Activated CD8-positive, alpha-beta memory T cell treated with anti-CD3 and anti-CD28 coated beads, Interleukin-2, amount 50 U/mL, for 24 hours (primary cell): ENCODE measurements around the gene C12orf43.
"Not testable (repeated sequence)": the region's sequence is repeated elsewhere in the genome, so short reads cannot be mapped to it uniquely, and the experiment has no call there.

Experiments
- DNase-seq: peaks from one replicate; pipeline ENCODE4 v3.0.0-alpha.2; 2020; ENCODE audit errors: extremely low read depth

The C12orf43 gene, protein sequence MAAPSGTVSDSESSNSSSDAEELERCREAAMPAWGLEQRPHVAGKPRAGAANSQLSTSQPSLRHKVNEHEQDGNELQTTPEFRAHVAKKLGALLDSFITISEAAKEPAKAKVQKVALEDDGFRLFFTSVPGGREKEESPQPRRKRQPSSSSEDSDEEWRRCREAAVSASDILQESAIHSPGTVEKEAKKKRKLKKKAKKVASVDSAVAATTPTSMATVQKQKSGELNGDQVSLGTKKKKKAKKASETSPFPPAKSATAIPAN

DNA sequence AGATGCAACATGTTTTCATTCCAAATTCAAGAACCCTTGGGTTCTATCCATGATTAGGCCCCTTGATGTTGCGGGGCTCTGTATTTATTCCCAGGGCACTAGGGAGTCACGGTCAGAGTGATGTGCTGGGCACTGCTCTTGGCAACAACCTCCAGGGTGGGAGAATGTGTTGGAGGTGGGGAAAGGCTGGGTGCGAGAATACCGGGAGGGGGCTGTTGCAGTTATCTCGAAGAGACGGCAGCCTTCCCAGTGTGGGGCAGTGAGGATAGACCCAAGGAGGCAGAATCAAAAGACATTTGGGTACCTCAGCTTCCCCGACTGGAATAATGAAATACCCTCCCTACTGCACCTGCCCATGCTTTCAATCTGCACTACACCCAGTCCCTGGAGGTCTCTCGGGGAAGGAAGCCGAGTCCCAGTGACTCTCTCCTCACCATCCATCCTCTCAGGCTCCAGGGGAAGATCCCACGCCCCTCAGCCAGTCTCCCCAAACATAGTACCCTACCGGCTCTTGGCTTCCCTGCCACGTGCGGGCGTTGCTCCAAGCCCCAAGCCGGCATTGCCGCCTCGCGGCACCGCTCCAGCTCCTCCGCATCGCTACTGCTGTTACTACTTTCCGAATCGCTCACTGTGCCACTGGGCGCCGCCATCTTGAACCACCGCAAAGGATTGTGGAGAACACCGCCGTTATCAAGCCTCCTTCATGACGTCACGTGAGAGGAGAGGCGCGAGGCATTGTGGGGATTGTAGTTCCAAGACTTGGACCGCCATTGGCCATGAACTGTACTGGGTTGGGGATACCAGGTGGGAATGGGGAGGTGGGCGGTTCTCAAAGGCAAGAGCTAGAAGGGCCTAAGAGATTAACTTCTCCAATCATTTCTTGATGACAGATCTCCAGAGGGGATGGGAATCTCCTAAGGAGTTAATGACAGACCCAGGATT lies at the start of gene C12orf43:
Gene C12orf43, minus strand, starts transcription at position 663 of the 942 bp plus-strand sequence. Its CDS starts 13 bp downstream, at position 650.
- DNase-seq = peak; percentile 83

DNA sequence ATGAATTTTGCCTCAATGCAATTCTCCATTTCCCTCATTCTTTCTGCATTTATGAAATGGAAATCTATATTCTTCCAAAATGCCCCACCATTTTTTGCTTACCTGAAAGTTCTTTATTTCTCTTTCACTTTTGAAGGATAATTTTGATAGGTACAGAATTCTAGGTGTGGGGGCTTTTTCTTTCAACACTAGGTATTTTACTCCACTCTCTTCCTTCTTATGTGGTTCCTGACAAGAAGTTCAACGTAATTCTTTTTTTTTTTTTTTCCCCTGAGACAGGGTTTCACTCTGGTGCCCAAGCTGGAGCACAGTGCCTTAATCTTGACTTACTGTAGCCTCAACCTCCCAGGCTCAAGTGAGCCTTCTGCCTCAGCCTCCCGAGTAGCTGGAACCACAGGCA lies 49.1 kb upstream of the C12orf43 start:
- no peak for DNase-seq

DNA sequence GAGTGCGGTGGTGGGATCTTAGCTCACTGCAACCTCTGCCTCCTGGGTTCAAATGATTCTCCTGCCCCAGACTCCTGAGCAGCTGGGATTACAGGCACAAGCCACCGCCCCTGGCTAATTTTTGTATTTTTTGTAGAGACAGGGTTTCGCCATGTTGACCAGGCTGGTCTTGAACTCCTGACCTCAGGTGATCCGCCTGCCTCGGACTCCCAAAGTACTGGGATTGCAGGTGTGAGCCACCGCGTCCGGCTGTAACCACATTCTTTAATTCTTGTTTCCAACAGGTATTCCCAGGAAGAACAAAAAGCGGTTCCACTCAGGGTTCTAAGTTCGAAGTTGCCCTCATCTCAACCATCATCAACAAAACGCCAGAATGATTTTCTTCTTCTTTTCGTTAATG lies 48.3 kb upstream of the C12orf43 start:
- not testable (repeated sequence) for DNase-seq

DNA sequence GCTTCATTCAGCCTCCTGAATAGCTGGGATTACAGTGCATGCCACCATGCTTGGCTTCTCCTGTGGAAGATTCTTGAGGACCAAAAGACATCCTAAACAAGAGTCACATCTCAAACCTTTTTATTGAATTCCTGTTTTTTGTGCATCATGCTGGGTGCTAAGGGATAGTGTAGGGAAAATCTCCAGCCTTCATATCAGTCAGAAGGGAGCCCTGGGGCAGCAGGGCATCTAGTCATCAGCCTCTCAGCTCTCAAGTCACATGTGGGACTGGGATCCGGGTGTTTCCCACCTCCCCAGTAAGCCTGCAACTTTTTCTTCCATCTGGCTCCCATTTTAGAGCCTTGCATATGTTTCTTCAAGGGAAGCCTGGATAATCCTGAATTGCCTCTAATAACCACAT lies 47.8 kb upstream of the C12orf43 start:
- DNase-seq = no peak

DNA sequence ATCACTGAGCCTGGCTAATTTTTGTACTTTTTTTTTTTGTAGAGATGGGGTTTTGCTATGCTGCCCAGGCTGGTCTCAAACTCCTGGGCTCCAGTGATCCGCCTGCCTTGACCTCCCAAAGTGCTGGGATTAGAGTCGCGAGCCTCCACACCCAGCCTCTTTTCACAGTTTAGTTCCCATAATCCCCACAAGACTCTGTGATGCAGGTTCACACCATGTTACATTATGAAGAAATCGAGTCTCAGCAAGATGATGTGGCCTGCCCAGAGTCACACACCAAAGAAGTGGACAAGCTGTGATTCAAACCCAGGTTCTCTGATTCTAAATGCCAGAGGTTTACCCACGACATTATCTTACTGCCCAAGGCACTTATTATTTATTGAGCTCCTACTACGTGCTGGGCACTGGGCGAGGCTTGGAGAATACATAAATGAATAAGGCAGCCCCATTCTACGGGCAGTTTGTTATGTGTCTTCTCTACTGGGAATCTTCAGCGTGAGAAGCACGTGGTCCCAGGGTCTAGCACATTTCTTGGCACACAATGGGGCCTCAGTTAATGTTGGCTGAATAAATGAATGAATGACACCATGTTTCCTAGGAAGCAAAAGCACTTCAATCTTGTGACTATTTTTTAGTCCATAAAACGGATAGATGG lies 46.2 kb upstream of the C12orf43 start:
- no peak for DNase-seq

DNA sequence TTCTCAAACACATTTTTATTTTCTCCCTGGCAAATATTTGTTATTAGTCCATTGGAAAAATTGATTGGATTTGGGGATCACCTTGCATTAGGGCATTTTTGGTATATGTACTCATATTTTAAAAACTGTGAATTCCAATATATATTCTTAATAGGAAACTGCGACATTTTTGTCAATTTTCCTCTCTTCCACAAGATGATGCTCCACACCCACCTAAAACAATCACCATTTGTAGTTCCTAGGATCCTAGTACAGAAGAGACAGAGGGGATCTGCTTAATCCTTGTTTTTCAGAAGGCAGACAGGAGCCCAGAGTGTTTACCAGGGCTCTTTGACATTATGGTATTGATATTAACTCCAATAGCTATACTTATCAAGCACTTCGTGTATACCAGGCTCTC lies 45.5 kb upstream of the C12orf43 start:
- no peak for DNase-seq

DNA sequence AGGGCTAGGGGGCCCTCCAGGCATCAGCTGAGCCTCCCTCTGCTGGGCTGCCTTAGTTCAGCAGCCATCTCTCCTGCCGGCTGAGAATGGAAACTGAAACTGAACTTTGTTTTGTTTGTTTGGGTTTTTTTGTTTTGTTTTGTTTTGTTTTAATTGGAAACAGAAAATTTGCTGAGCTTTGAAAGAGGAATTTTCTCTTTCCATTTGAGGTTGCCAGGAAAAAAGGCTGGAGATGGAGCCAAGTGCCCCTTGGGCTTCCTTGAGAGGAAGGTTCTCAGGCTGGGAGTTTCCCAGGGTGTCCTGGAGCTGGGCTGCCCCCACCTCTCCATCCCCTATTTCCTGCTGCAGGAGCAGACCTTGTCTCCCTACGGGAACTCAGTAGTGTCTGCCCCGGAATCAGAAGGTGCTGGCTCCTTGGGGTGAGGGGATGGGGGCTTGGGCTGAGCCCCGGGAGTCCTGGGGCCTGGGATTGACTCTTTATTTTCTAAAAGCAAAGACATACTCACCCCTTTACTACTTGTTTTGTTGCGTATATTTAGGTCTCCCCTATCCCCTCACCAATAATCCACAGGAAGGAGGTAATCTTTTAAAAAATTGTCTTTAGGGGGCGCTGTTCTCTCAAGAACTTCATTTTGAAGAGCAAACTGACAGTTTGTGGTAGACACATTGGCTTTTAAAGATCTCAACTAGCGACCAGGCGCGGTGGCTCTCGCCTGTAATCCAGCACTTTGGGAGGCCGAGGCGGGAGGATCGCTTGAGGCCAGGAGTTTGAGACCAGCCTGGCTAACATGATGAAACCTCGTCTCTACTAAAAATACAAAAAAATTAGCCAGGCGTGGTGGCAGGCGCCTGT lies 44.1 kb upstream of the C12orf43 start:
- no peak for DNase-seq

DNA sequence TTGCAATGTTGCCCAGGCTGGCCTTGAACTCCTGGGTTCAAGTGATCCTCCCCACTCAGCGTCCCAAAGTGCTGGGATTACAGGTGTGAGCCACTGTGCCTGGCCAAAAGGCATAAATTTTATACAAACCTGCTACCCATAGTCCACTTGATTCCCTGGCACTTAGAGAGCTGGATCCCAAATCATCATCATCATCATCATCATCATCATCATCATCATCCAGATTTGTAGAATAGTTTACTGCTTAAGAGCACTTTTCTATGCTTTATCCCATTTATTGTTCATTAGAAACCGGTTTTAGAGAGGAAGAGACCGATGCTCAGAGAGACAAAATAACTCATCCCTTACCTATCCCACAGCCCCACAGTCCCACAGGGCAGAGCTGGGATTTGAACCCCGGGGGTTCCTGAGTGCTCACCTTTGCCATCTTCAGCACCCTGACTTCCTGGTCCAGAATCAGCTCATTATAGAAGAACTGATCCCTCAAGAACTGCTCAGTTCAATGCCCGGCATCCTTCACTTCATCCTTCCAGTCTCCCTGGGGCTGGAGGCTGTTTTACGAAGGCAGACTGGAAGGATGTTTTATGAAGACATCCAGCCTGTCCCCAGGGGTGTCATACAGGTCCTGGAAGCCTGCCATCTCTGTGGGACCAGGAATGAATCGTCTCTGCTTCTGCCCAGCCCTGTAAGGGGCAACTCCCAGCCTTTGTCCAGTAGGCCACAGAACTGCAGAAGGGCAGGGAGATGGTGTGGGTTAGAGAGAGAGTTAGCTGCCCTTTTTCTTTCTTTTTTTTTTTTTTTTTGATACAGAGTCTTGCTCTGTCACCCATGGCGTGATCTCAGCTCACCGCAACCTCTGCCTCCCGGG lies 43.0 kb upstream of the C12orf43 start:
- no peak for DNase-seq

DNA sequence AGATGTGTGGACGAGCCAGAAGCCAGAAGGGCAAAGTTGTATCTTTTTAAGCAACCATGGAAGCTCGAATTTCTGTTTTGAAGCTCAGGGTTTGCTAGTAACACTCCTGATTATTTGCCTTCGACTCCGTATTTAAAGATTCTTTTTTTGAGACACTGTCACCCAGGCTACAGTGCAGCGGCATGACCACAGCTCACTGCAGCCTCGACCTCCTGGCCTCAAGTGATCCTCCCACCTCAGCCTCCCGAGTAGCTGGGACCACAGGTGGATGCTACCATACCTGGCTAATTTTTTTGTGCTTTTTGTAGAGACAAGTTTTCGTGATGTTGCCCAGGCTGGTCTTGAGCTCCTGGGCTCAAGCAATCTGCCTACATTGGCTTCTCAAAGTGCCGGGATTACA lies 41.5 kb upstream of the C12orf43 start:
- no peak for DNase-seq

DNA sequence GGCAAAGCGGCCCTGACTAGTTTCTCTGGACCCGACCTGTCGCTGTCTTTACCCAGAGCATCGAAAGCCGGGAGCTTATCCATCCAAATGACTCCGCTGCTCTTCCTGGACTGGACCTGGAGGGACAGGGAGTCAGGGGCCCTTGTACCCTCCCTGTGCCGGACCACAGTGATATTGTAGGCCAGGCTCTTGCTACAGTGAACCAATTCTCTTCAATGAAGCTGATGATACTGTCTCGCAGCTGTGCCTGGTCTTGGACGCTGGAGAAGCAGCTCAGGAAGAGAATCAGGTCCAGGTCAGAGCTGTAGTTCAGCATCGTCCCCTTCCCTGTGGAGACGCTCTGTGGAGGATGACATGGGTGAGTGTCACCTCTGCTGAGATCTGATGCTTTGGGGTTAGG lies 37.4 kb upstream of the C12orf43 start:
- no peak for DNase-seq

DNA sequence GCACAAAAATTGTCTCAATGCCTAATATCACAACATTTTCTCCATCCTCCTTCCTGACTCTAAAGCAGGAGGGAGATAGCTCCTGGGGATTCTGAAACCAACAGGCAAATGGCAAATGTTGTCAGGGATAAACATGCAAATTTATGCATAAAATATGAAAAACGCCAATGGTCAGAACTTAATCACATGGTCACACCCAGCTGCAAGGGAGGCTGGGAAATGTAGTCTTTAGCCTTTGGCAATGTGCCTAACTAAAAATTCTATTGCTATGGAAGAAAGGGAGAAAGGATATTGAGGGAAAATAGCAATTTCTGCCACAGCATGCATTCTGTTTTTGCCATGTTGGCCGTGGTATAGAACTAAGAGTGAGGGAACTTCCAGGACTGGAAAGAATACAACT lies 34.4 kb upstream of the C12orf43 start:
- no peak for DNase-seq

DNA sequence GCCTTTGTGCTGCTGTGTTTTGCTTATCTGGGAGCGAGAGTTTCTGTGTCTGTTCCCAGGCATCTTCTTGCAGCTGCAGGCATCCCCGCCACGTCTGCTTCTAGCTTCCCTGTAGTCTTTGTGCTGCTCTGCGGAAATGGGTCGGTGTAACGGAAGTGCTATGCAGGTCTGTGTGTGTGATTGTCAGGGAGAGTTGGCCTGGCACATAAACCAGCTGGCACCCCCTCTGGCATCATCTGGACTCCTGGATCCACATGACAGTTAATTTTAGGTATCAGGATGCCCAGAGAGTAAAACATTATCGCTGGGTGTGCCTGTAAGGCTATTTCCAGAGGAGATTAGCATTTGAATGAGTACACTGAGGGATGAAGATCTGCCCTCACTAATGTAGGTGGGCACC lies 32.2 kb upstream of the C12orf43 start:
- DNase-seq = no peak

DNA sequence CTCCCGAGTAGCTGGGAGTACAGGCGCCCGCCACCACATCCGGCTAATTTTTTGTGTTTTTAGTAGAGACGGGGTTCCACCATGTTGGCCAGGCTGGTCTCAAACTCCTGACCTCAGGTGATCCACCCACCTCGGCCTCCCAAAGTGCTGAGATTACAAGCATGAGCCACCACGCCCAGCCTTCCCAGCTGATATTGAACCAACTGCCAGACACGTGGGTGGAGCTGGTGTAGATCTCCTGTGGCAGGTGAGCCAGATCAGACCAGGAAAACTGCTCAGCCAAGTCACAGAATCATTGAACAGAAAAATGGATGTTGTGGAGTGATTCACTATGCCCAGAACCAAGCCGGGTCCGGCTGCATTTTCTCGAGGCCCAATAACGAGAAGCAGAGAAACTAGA lies 31.1 kb upstream of the C12orf43 start:
- DNase-seq = not testable (repeated sequence)

DNA sequence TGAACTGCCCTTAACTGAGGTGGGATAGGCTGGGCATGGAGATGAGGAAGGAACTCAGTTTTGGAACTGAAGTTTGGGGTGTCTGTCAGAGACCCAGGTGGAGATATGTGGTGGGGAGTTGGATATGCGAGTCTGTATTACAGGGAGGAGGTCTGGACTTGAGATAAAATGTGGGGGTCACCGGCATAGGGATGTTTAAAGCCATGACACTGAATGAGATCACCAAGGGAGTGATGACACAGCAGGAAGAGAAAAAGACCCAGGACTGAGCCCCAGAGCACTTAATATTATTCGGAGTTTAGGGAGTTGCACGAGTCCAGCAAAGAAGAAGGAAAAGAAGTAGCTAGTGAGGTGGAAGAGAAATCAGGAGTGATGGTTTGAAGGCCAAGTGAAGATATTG lies 26.8 kb upstream of the C12orf43 start:
- DNase-seq = no peak

DNA sequence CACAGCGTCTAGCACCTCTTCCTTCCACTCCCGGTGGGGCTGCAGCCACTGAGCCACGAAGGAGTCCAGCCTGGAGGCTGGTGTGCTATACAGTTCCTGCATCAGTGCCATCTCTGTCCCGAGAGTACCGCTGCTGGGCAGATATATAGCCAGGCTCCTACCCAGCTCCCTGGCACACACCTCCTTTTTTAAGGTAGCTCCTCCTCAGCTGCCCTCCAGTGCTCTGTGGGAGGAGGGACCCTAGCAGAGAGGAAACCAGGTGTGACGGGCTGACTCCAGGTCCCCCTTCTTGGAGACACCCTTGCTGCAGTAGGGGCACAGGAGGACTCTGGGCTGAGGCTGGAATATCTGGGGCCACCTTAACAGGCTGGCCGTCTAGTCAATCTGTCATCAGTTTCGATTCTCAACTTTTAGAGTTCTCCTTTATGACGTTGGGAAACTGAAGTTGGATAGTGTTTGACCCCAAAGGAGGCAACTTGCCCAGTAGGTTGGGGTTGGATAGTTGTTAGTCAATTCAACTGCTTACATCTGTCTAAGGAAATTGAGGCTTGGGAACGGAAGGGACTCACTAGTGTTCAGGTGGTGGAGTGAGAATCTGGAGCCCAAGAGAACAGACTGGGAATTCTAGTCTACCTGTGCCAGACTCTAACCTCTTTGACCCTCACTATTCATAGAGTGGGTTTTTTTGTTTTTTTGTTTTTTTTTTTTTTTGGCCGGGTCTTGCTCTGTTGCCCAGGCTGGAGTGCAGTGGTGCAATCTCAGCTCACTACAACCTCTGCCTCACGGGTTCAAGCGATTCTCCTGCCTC lies 22.8 kb upstream of the C12orf43 start, which contains the start of gene OASL:
Gene OASL, minus strand, starts transcription at position 386 of the 808 bp plus-strand sequence. Its CDS starts 275 bp downstream, at position 111.
- DNase-seq = no peak

DNA sequence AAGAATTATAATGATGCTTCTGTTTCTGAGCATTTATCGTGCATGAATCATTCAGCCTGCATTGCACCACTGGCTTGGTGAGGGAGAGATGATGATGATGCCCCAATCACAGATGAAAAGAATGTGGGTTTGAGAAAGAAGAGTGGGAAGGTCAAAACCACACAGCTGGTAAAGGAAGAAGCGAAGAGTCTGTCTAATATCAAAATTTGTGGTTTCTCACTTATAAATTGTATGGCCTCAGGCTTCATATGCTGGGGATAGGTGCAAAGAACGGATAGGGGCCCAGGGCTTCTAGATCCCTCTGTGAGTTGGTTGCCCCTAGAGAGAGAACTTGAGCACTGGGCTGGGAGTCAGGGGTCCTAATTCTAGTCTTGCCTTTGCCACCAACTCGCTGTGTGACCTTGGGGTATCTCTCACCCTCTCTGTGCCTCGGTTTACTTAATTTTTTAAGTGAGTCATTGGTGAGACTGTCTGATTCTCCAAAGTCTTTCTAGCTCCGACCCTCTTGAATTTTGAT lies 20.6 kb upstream of the C12orf43 start:
- DNase-seq = no peak

DNA sequence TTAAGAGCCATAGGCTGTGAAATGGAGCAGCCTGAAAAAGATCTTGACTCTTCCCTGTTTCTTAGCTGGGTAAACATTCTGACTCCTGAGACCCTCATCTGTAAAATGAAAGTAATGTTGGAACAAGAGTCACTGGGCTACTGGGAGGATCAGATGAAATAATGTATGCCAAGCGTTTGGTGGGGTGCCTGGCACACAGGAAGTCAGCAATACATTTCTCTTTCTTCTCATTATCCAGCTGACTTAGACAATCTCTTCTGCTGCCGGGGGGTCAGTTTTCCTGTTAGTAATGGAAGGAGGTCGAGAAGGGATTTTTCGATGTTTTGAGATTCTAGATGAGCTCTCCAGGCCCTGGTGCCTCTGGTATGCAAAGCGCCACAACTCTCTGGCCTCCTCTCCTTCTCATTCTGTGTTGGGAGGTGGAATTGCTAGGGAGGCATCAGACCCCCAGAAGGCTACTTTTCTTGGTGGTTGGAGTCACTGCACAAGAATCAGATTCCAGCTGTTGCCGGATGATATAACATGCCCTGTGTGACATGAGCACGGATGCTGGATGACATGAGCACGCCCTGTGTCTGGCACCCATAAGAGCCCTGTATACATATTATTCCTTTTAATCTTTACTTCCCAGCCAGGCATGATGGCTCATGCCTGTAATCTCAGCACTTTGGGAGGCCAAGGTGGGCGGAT lies 18.5 kb upstream of the C12orf43 start:
- DNase-seq = no peak

DNA sequence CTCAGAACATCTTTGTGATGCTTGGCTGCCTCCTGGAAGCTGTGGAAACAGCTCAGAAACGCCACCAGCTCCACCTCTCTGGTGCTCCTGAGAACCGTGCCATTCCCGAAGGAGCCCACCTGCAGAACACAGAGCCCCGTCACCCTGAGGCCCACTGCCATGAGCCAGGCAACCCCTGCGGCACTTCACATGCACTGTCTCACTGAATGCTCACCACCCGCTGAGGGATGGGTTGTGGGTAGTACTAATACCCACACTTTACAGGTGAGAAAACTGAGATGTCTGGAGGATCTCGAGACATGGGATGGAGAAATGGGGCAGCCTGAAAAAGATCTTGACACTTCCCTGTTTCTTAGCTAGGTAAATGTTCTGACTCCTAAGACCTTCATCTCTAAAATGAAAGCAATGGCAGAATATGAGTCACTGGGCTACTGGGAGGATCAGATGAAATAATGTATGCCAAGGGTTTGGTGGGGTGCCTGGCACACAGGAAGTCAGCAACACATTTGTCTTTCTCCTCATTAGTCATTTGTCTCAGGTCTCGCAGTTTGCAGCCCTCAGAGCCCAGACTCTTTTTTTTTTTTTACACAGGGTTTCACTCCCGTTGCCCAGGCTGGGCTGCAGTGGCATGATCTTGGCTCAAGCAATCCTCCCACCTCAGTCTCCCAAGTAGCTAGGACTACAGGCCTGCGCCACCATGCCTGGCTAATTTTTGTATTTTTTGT lies 17.5 kb upstream of the C12orf43 start:
- no peak for DNase-seq
